GM19025 (cell line): ENCODE measurements around the gene MSX1.

ENCODE experiments used
- ATAC-seq: cut with Tn5 transposase; IDR thresholded peaks from one replicate; pipeline ENCODE4 v1.9.1; 2021; ENCODE audit warnings: mild to moderate bottlenecking, low read depth, moderate library complexity; ENCODE audit not compliant: unreplicated experiment

Gene MSX1

GRCh38 chr4:4868040-4868757 lies 8.7 kb downstream of the MSX1 start:
- no peak for ATAC-seq

GRCh38 chr4:4868758-4869723 lies 9.6 kb downstream of the MSX1 start:
- ATAC-seq: no peak

- ATAC-seq: no peak
These were observed 10.5 kb downstream of the MSX1 start for GRCh38 chr4:4869731-4870571.

GRCh38 chr4:4870576-4871241 lies 11.2 kb downstream of the MSX1 start:
- no peak for ATAC-seq

GRCh38 chr4:4871242-4871572 lies 11.7 kb downstream of the MSX1 start:
- no peak for ATAC-seq

GRCh38 chr4:4871573-4872313 lies 12.3 kb downstream of the MSX1 start:
- no peak for ATAC-seq

GRCh38 chr4:4872314-4872903 lies 12.9 kb downstream of the MSX1 start:
- no peak for ATAC-seq

GRCh38 chr4:4873203-4873602 lies 13.7 kb downstream of the MSX1 start:
- no peak for ATAC-seq

- ATAC-seq: no peak
These were observed 14.8 kb downstream of the MSX1 start for GRCh38 chr4:4874254-4874653.

GRCh38 chr4:4875147-4875546 lies 15.7 kb downstream of the MSX1 start:
- ATAC-seq: no peak

GRCh38 chr4:4875611-4876010 lies 16.1 kb downstream of the MSX1 start:
- ATAC-seq: no peak

- ATAC-seq: no peak
These were observed 17.6 kb downstream of the MSX1 start for GRCh38 chr4:4876945-4877661.

- no peak for ATAC-seq
These were observed 21.0 kb downstream of the MSX1 start for GRCh38 chr4:4880492-4880891.

GRCh38 chr4:4881432-4881831 lies 22.0 kb downstream of the MSX1 start:
- ATAC-seq: no peak

- no peak for ATAC-seq
These were observed 25.1 kb downstream of the MSX1 start for GRCh38 chr4:4884611-4885010.

- ATAC-seq: no peak
These were observed 28.0 kb downstream of the MSX1 start for GRCh38 chr4:4887426-4887825.

- ATAC-seq: no peak
These were observed 29.2 kb downstream of the MSX1 start for GRCh38 chr4:4888695-4889094.

GRCh38 chr4:4889781-4890180 lies 30.3 kb downstream of the MSX1 start:
- no peak for ATAC-seq
